HG03103 (cell line): ENCODE data around the gene PARN.
"Not testable (repeated sequence)": the region's sequence is repeated elsewhere in the genome, so short reads cannot be mapped to it uniquely, and the experiment has no call there.

Source experiments
- ATAC-seq: cut with Tn5 transposase; IDR thresholded peaks from one replicate; pipeline ENCODE4 v1.9.1; 2021; ENCODE audit warnings: low read depth; ENCODE audit not compliant: unreplicated experiment

Gene PARN, protein sequence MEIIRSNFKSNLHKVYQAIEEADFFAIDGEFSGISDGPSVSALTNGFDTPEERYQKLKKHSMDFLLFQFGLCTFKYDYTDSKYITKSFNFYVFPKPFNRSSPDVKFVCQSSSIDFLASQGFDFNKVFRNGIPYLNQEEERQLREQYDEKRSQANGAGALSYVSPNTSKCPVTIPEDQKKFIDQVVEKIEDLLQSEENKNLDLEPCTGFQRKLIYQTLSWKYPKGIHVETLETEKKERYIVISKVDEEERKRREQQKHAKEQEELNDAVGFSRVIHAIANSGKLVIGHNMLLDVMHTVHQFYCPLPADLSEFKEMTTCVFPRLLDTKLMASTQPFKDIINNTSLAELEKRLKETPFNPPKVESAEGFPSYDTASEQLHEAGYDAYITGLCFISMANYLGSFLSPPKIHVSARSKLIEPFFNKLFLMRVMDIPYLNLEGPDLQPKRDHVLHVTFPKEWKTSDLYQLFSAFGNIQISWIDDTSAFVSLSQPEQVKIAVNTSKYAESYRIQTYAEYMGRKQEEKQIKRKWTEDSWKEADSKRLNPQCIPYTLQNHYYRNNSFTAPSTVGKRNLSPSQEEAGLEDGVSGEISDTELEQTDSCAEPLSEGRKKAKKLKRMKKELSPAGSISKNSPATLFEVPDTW

DNA sequence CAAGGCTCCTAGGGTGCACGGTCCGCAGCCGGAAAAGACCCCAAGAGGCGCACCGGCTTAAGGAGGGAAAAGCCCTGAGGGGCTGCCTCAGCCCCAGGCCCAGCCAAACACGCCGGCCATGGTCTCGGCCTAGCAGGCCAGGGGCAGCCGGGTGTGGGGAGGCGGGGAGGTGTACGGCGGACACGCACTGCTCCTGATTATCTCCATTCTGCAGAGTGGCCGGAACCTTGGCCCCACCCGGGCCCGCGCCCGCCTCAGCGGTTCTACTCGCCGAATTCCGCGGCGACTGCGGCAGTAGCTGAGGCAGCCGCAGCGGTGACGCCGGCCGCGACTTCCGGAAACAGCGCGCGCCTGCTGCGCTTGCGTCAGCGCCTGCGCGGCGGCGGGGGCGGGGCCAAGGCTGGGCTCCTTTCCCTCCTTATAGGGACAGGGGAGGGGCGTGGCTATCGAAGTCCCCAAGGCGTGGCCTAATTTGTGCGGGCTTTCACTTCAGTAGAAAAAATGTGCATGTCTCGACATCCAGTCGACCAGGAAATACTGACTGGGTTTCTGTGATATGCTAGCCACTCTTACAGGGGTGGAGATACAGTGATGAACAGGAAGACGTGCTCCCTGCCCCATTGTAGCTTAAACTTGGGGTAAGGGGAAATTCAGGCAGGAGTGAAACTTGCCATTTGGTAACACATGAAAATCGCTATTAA is at the start of gene PARN:
PARN (minus strand) TSS at position 342 of the 701 bp plus-strand sequence; CDS start at position 207, 135 bp downstream.
- peak; percentile 45 for ATAC-seq

DNA sequence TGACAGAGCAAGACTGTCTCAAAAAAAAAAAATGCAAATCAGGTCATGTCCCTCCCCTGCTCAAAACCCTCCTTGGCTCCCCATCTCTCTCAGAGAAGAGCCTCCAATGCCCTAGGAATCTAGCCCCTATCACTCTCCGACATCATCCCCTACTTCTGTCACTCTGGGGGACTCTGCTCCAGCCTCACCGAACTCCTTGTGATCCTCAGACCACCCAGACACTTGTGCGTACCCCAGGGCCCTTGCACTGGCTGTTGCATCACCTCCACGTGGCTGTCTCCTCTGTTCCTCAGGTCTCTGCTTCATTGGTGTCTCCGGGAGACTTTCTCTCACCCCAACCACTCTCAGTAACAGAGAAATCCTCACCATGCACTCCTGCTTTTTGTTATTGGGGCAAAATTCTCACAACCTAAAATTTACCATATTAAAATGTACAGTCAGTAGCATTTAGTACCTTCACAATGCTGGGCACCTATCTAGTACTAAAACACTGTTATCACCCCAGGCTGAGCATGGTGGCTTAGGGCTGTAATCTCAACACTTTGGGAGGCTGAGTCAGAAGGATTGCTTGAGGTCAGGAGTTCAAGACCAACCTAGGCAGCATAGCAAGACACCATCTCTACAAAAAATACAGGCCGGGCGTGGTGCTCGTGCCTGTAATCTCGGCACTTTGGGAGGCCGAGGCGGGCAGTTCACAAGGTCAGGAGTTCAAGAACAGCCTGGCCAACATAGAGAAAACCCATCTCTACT is 48.9 kb upstream of the PARN start:
- ATAC-seq = no peak

DNA sequence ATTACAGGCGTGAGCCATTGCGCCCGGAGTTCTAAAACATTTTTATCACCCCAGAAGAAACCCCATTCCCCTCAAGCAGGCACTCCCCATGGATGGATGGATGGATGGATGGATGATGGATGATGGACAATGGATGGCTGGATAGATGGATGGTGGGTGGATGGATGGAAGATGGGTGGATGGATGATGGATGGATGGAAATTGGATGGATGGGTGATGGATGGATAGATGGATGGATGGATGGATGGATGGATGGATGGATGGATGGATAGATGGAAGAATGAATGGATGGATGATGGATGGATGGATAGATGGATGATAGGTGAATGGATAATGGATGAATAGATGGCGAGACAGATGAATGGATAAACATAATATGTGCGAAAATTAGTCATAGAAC is 47.6 kb upstream of the PARN start:
- ATAC-seq = no peak

GRCh38 chr16:14676633-14677032 is 46.6 kb upstream of the PARN start:
- ATAC-seq = no peak

DNA sequence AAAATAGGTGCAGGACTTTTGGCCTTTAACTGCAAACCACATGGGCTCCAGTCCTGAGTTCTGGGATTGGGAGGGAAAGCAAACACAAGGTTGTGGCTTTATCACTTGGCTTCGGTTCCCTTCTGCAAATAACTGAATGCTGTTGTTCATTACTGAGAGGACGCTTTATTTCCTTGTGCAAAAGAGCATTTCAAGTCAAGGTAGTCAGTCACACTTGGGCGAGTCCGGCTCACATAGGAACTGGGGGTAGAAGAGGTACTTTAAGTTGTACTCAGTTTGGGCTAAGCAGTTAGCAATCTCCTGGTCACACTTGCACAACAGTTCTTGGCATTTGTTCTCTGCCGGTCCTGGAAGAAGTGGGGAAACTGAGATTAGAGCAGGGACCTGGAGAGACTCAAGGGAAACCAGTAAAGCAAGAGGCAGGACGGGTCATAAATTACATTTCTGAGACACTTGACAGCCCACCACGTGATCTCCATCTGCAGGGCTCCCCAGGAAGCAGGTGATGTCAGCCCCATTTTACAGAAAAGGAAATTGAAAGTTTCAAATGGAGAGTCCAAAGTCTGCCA is 42.4 kb upstream of the PARN start:
- ATAC-seq = peak; percentile 63

DNA sequence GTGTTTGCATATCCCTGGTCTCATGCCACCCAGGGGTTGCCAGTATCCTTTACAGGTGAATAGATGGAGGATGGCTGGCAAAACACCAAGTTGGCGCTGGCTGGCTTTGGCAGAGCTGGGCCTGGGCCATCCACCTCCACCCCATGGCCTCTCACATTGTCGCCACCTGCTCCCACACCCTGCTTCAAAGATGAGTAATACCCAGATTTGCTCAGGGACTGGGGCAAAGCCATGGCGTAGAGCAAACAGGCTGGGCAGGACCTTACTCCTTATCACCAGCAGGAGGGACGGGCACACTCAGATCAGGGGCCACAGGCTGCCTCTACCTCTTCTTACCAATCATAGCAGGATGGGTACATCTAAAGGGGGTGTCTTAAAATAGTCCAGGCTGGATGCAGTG is 39.7 kb upstream of the PARN start:
- ATAC-seq = no peak

GRCh38 chr16:14668556-14669223 is 38.6 kb upstream of the PARN start:
- no peak for ATAC-seq

- no peak for ATAC-seq
Measured at GRCh38 chr16:14667347-14668266, 37.5 kb upstream of the PARN start.

- ATAC-seq = peak; percentile 61
Measured at GRCh38 chr16:14658063-14658462, 28.0 kb upstream of the PARN start.

DNA sequence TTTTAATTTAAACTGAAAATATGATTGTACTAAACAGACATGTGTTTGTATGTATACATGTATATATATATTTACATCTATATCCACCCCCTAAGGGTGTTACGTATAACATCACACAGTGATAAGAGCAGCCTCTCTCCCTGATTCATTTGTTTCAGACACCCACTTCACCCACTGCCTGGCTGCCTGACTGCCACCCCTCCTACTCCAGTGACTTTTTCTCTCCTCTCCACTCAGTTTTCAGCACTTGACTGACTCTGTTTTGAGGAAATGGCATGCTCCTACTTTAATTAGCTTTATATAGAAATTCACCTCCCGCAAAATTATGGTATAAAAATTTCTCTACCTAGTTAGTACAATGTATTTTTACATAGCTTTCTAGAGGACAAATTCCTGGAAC is 22.7 kb upstream of the PARN start:
- ATAC-seq = no peak

GRCh38 chr16:14650629-14651028 is 20.6 kb upstream of the PARN start:
- ATAC-seq = no peak

- ATAC-seq = no peak
Measured at GRCh38 chr16:14649816-14650215, 19.8 kb upstream of the PARN start.

DNA sequence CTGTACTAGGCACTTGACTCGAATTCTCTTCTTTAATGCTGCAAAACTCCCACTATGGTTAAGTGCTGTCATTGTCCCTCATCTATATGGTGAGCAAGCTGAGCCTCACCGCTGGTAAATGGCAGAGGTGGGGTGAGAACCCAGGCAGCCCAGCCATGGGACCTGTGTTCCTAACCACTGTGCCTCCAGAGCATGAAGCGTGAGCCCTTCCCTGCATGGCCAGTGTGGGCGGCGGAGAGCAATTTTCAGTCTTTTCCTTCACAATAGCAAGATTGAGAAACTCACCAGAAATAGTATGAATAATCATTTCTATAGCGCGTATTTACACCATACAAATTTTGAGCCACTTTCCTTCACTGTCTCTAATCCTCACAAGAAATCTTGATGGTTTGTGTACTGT is 11.9 kb upstream of the PARN start:
- ATAC-seq = no peak

GRCh38 chr16:14641206-14641605 is 11.1 kb upstream of the PARN start:
- ATAC-seq = no peak

GRCh38 chr16:14640538-14640937 is 10.5 kb upstream of the PARN start:
- no peak for ATAC-seq

- not testable (repeated sequence) for ATAC-seq
Measured at GRCh38 chr16:14636951-14637240, 6.8 kb upstream of the PARN start.

DNA sequence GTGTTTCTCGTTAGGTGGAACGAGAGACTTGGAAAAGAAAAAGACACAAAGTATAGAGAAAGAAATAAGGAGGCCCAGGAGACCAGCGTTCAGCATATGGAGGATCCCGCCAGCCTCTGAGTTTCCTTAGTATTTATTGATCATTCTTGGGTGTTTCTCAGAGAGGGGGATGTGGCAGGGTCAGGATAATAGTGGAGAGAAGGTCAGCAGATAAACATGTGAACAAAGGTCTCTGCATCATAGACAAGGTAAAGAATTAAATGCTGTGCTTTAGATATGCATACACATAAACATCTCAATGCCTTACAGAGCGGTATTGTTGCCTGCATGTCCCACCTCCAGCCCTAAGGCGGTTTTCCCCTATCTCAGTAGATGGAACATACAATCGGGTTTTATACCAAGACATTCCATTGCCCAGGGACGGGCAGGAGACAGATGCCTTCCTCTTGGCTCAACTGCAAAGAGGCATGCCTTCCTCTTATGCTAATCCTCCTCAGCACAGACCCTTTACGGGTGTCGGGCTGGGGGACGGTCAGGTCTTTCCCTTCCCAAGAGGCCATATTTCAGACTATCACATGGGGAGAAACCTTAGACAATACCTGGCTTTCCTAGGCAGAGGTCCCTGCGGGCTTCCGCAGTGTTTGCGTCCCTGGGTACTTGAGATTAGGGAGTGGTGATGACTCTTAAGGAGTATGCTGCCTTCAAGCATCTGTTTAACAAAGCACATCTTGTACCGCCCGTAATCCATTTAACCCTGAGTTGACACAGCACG is 6.3 kb upstream of the PARN start:
- not testable (repeated sequence) for ATAC-seq

GRCh38 chr16:14635395-14636165 is 5.5 kb upstream of the PARN start:
- no peak for ATAC-seq
